Stimulated activated naive CD4-positive, alpha-beta T cell (primary cell): ENCODE measurements around the gene ZNF440.
A peak's percentile ranks its signal among the peaks of the same experiment; 100 is the strongest.
"Not testable (repeated sequence)": the region's sequence is repeated elsewhere in the genome, so short reads cannot be mapped to it uniquely, and the experiment has no call there.

Source experiments
- DNase-seq, 6 experiments: peaks; one replicate each; lab custom pipeline; 2025; lab: John Stamatoyannopoulos, UW

ZNF440 gene

GRCh38 chr19:11828957-11829876 lies 15.1 kb downstream of the ZNF440 start:
- DNase-seq, result not testable (repeated sequence)

- no peak for DNase-seq
These were observed 18.3 kb downstream of the ZNF440 start for GRCh38 chr19:11832253-11832912.

- DNase-seq, result no peak
These were observed 19.5 kb downstream of the ZNF440 start for GRCh38 chr19:11833541-11833940.

DNA sequence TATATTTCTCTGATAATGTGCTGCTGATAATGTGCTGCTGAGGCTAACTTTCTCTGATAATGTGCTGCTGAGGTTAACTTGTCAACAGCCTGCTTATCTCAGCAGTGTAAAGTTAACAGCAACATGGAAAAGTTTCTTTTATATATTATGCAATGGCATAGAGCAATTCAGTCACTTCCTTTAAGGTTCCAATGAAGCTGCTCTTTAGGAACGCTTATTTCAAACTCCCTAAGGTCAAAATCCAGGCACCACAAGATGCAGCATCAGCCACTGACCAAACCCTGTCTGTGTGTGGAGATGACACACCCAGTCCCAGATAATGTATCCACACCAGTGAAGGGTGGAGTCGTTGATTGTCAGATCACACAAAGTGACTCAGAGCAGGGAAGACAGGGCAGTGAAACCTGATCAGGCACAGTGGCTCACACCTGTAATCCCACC lies 21.6 kb downstream of the ZNF440 start:
- DNase-seq, result not testable (repeated sequence)

GRCh38 chr19:11843722-11844121 lies 29.6 kb downstream of the ZNF440 start:
- no peak for DNase-seq

DNA sequence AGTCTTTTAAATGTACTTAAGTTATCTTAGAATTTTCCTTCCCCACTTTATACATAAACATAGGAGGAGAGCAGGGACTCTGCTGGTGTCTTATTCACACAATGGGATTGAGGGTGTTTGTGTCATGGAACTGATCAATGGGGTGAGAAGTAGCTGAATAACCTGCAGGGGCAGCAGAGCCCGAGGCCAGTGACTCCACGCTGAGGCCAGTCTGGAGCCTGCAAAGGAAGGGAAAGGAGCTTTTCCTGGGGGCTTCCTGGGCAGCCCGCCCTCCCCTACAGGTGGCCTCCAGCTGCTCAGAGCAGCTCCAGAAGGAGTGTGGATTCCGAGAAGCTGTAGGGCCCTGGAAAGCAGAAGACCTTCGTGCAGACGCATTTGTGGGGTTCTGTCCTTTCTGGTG lies 33.5 kb downstream of the ZNF440 start:
- DNase-seq, result not testable (repeated sequence)

GRCh38 chr19:11848200-11848593 lies 34.1 kb downstream of the ZNF440 start:
- DNase-seq, result no peak

- DNase-seq, result peak; percentile 83 to 91 (median 86)
These were observed 34.8 kb downstream of the ZNF440 start, which contains the start of gene ZNF439 for GRCh38 chr19:11848594-11849469. Gene ZNF439, plus strand, starts transcription at chr19:11848726. Its CDS starts 142 bp downstream, at chr19:11848868.

DNA sequence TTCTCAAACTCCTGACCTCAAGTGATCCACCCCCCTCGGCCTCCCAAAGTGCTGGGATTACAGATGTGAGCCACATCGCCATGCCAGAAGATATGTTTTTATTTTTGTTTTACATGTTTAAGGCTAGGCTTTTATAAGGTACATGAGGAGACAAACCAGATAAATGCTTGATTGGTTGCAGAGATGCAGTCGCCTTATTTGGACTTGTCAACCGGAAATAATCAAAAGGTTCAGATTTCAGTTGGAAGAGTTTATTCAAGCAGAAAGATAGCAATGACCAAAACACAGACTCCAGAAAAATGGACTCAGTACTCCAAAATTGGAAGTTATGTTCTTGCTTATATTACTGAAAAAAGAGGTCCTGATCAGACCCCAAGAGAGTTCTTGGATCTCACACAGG lies 36.2 kb downstream of the ZNF440 start:
- not testable (repeated sequence) for DNase-seq

- no peak for DNase-seq
These were observed 39.3 kb downstream of the ZNF440 start for GRCh38 chr19:11853358-11853757.

GRCh38 chr19:11856596-11857250 lies 42.6 kb downstream of the ZNF440 start:
- DNase-seq, result no peak

DNA sequence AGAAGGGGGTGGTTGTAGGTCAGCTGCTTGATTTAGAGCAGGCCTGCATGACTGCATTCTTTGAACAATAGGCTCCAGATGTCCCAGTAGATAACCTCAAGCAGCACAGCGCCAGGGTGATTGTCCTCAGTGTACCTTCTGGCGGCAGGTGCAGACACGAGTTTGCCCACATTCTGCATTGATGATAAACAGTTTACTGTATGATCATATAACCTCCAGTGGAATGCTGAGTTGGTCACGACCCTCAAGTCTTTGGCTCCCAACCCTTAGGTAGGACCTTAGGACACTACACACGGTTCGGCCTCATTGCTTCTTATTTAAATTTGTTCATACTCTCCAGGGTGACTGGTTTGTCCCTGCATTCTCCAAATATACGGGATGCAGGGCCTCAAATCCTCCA lies 46.6 kb downstream of the ZNF440 start:
- no peak for DNase-seq

DNA sequence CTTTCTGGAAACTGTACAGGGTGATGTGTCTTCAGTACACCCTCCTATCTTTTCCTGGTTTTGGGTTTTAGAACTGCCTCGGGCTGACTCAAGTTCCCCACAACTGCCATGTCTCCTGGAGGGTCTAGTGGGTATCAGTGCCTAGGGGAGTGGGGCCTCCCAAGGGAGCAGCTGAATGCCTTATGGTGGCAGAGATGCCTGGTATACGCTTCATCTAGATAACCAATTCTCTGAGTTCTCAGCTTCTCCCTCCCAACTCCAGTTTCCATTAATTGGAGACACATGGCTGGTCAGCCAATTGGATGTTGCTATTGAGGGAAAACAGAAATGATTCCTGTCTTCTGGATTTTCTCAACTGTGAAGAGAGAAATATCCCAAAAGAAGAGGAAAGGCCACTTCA lies 47.2 kb downstream of the ZNF440 start:
- no peak for DNase-seq

DNA sequence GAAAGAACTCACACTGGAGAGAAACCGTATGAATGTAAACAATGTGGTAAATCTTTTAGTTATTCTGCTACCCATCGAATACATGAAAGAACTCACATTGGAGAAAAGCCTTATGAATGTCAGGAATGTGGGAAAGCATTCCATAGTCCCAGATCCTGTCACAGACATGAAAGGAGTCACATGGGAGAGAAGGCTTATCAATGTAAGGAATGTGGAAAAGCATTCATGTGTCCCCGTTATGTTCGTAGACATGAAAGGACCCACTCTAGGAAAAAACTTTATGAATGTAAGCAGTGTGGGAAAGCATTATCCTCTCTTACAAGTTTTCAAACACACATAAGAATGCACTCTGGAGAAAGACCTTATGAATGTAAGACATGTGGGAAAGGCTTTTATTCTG lies 53.7 kb downstream of the ZNF440 start:
- DNase-seq, result not testable (repeated sequence)

GRCh38 chr19:11868188-11868587 lies 54.1 kb downstream of the ZNF440 start:
- DNase-seq, result no peak

GRCh38 chr19:11872624-11873023 lies 58.6 kb downstream of the ZNF440 start:
- DNase-seq, result no peak

DNA sequence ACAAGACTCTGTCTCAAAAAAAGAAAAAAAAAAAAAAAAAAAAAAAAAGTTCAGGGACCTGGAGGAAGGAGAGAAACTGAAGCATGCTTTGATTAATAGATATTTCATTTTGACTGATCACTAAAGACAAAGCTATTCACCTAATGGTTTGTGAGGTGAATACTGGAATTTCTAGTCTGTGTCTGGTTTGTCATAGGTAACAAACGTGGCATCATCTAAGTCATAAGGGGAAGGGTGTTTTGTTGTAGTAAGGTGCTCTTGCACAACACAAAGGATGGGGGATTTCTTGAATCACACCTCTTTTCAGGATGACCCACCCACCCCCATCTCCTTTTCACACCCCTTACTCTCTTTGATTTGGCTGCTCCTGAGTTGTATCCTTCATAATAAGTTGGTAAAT lies 59.7 kb downstream of the ZNF440 start:
- no peak for DNase-seq

DNA sequence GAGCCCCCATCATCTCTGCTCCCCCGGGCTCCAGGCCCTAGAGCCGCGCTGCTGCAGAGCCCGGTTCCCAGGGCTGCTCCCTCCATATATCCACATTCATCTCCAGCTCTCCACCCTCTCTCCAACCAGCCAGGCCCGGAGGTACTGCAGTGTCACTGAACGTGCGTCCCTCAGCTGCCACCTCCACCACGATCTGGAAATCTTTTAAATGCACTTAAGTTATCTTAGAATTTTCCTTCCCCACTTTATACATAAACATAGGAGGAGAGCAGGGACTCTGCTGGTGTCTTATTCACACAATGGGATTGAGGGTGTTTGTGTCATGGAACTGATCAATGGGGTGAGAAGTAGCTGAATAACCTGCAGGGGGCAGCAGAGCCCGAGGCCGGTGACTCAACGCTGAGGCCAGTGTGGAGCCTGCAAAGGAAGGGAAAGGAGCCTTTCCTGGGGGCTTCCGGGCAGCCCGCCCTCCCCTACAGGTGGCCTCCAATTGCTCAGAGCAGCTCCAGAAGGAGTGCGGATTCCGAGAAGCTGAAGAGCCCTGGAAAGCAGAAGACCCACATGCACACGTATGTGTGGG lies 65.7 kb downstream of the ZNF440 start:
- peak in 3 of 6 experiments; percentile 3 to 14 (median 8) for DNase-seq

DNA sequence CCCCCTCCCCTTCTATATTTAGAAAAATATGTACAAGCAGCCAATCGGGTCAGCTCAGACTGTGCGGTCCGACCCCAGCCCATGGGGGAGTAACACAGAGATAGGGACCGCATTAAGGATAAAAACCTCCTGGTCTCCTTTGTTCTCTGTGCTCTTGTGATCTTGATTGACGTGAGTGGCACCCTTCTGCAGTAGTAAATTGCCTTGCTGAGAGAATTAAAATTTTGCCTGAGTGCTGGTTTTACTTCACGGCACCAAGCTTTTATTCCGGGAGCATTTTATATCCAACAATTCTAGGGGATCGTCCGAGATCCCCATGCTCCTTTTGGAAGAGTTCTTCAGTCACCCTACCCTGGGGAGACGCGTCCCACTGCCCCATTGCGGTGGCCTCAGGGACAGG lies 66.5 kb downstream of the ZNF440 start:
- DNase-seq, result no peak

- DNase-seq, result peak; percentile 13 to 75 (median 46)
These were observed 67.2 kb downstream of the ZNF440 start for GRCh38 chr19:11881151-11881800.

- DNase-seq, result no peak
These were observed 68.5 kb downstream of the ZNF440 start for GRCh38 chr19:11882606-11883005.
